HG02884 (cell line): ENCODE results near the gene PRKCB.
"Not testable (repeated sequence)": the region's sequence is repeated elsewhere in the genome, so short reads cannot be mapped to it uniquely, and the experiment has no call there.

Experiments used
- ATAC-seq: cut with Tn5 transposase; IDR thresholded peaks from one replicate; pipeline ENCODE4 v1.9.1; 2021; ENCODE audit warnings: mild to moderate bottlenecking, moderate library complexity; ENCODE audit not compliant: unreplicated experiment

PRKCB gene

DNA sequence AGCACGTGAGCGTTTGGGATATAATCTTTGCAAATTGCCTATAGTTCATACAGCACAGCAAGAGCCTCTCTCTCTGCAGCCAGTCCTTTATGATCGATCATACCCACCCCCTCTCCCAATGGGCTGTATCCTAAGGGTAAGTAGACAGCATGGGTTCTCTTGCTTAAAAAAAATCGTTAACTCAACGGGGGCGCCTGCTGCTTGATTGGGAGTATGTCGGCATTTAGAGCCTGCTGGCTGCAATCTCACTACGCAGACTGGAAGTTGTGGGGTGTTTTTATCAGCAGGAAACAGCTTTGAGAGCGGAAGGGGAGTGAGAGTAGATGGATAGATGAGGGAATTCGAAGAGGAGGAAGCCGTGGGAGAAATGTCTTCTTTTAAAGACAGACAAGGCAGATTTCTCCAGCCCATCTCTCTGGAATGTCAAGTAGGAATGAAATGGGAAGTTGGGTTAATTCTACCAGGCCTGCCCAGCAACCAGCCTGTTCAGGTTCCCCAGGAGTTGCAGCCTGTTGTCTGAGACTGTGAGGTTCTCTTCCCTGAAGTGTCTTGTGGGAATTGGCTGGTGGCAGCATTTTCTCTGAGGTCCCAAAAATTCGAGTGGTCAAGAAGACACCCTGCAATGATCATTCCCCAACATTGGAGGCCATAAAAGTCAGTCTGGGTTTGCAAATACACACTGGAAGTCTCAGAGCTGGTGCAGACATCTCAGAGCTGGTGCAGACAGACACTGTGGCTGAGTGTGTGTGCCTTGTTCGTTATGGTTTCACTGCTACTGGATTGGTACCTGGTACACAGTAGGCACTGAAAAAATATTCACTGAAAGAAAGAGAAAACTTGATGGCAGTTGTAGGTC, 65.6 kb downstream of the PRKCB start:
- ATAC-seq, result no peak

DNA sequence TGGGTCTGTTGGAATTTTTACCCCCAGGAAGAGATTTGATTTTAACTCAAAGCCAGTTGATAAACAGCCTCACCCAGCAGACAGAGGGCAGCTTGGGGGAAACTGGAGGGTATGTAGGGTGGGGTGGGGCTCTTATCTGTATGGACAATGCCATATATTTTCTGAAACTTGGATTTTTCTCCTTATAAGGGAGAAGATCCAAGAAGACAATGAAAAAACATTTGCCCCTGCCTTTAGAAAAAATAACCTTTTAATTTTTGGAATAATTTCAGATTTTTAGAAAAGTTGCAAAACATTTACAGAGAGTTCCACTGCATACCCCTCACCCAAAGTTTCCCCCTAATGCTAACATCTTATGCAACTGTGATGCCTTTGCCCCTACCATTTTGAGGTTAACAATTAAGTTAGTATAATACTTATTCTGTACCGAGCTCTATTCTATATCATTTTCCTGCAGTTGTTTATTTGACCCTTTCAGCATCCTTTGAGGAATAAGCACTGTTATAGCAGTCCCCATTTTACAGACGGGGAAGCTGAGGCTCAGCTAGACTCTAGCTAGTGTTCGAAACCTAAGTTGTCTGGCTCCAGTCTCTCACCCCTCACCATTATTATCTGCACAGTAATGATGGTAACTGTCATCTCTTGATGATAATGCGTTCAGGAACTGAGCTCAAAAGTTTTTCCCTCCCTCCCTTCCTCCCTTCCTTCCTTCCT, 66.4 kb downstream of the PRKCB start:
- ATAC-seq, result no peak

DNA sequence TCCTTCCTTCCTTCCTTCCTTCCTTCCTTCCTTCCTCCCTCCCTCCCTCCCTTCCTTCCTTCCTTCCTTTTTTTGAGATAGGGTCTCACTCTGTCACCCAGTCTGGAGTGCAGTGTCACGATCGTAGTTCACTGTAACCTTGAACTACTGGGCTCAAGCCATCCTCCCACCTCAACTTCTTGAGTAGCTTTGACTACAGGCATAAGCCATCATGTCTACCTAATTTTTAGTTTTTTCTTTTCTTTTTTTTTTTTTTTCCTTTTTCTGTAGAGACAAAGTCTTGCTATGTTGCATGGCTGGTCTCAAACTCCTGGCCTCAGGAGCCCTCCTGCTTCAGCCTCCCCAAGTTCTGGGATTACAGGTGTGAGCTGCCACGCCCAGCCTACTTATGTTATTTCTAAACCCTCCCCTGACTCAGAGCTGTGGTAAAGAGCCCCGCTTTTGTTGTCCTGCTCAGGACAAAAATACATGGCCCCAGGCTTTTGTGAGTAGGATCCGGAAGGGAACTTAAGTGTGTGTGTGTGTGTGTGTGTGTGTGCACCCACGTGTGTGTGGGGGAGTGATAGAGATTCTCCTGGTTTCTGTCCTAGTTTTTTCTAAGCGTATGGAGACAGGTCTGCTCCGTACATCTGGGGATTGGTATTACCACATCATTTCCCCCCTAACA, 67.1 kb downstream of the PRKCB start:
- no peak for ATAC-seq

DNA sequence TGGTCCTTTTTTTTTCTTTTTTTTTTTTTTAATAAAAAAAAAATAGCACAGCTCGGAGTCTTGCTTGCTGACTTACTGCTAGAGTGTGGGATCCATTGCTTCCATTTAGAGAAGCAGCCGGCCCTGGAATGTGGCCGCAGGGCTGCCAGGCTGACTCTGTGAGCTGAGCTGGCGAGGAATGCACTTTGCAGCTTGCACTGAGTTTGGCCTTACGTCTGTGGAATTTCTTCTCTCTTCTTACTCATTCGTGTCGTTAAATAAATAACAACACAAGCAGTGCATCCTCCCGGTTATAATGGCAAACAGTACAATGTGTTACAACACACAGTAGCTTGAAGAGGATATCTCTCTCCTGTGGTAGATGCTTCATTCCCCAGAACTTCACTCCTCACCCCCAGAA, 69.2 kb downstream of the PRKCB start:
- no peak for ATAC-seq

DNA sequence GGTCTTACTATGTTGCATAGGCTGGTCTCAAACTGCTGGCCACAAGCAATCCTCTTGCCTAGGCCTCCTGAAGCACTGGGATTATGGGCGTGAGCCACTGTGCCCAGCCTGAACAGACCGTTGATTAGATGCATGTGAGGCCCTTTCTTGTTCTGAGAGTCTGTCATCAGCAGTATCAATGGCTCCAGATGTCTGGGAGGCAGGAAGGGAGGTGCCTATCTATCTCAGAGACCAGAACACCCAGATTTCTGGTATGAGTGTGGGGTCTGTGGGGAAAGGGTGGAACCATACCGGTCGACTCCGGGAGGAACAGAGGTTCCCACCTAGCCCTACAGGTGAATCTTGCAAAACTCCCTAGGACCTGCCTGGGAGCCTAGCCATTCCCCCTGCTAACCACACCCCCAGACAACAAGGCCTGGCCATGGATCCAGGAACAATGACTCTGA, 71.7 kb downstream of the PRKCB start:
- ATAC-seq, result no peak

- ATAC-seq, result no peak
Observed at GRCh38 chr16:23907903-23908302, 72.1 kb downstream of the PRKCB start.

DNA sequence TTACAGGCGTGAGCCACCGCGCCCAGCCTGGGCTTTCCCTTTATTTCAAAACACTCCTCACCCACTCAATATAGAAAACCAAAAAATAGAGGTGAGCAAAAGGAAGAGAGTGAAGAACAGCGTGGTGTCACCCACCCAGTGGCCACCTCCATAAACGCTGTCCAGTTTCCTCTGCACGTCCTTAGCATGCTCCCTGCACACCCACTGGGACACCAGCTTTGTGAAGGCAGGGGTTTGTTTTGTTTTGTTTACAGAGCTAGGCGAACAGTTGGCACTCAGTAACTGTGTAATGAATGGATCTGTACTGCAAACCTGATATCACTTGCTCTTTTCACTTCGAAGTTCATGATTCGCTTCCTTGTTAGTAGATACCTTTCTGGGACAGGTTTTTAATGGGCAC, 73.0 kb downstream of the PRKCB start:
- ATAC-seq, result no peak

- ATAC-seq, result no peak
Observed at GRCh38 chr16:23909792-23910418, 74.1 kb downstream of the PRKCB start.

DNA sequence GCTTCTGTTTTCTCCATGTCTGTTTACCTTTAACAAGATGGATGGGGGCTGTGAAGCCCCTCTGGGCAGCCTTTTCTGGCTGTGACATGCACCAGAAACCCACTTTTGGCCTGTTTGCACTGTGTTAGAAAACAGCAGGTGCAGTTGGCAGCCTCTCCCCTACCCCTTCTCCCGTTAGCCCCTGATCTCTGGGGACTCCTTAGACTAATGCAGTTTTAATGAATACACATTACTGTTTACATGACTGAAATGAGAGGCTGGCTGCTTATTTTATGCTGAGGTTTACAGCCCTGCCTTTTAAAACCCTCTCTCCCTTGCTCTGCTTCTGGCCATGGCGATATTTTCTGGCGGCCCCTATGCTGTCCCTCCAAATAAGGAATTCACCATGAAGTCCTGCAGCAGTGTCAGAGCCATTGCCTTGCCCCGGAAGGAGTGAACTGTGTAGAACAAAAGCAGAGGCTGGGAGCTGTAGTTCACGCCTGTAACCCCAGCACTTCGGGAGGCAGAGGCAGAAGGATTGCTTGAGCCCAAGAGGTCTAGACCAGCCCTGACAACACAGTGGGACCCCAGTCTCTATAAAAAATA, 79.3 kb downstream of the PRKCB start:
- ATAC-seq, result no peak

DNA sequence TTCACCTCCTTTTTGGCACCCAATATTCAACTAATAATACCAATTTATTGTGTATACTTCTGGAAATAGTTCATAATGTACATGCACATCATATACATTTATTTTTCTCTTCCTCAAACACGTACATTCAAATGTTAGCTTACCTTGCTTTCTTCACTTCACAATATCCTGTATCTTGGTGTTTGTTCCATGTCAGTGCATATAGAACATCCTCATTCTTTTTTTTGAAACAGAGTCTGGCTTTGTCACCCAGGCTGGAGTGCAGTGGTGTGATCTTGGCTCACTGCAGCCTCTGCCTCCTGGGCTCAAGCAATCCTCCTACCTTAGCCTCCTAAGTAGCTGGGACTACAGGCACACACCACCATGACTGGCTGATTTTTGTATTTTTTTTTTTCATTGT, 80.8 kb downstream of the PRKCB start:
- ATAC-seq, result not testable (repeated sequence)

GRCh38 chr16:23917621-23918020, 81.8 kb downstream of the PRKCB start:
- ATAC-seq, result peak; percentile 66

GRCh38 chr16:23920446-23920845, 84.7 kb downstream of the PRKCB start:
- ATAC-seq, result no peak

DNA sequence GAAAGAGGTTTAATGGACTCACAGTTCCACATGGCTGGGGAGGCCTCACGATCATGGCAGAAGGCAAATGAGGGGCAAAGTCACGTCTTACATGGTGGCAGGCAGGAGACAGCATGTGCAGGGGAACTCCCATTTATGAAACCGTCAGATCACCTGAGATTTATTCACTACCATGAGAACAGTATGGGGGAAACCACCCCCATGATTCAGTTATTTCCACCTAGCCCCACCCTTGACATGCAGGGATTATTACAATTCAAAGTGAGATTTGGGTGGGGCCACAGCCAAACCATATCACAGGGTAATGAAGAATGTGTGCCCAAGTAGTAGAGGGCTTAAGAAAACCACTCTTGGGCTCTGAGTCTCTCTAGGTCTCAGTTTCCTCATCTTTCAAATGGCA, 85.1 kb downstream of the PRKCB start:
- no peak for ATAC-seq

DNA sequence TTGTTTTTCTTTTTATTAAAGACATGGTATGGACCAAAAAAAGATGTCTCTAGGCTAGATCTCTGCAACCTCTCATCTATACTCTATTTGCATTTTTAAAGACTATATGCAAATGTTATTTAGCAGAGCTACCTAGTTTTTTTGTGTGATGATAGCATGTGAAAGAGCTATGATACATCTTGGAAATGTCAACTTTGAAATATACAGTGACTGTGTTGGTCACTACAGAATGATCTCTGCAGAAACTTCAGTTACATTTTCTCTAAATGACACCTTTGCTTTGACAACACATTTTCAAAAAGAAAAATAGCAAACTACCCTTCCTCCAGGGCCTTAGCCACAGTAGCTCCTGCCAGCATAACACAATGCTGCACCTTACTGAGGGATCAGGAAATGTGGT, 86.6 kb downstream of the PRKCB start:
- ATAC-seq, result no peak

GRCh38 chr16:23924128-23924527, 88.3 kb downstream of the PRKCB start:
- no peak for ATAC-seq

DNA sequence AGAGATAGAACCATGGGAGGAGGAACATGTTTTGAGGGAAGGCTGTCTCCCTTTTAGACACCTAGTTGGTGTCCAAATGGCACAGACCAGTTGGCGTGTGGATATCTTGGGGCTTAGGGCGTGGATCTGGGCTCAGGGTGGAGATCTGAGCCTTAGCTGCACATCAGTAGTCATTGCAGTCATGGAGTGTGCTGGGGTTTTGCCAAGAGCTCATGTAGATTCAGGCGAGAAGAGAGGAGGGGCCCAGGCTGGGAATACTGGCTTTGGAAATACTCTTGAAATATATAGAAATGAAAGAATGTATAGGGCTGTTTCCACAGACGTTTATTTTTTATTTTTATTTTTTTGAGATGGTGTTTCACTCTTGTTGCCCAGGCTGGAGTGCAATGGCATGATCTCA, 92.0 kb downstream of the PRKCB start:
- no peak for ATAC-seq

GRCh38 chr16:23929237-23929636, 93.5 kb downstream of the PRKCB start:
- no peak for ATAC-seq

- ATAC-seq, result no peak
Observed at GRCh38 chr16:23929856-23930255, 94.1 kb downstream of the PRKCB start.

GRCh38 chr16:23930791-23931190, 95.0 kb downstream of the PRKCB start:
- no peak for ATAC-seq

GRCh38 chr16:23931199-23931598, 95.4 kb downstream of the PRKCB start:
- ATAC-seq, result no peak

- not testable (repeated sequence) for ATAC-seq
Observed at GRCh38 chr16:23933650-23934049, 97.9 kb downstream of the PRKCB start.
